NCI-H345 treated with DMSO at 0.1 percent for 48 hours (cell line): ENCODE results near the gene SPATA19.

Source experiments
- DNase-seq: peaks from one replicate; lab custom pipeline; 2025; ENCODE audit not compliant: unreplicated experiment; lab: John Stamatoyannopoulos, UW

SPATA19 gene

GRCh38 chr11:133835593-133836548 is 9.4 kb downstream of the SPATA19 start:
- no peak for DNase-seq

DNA sequence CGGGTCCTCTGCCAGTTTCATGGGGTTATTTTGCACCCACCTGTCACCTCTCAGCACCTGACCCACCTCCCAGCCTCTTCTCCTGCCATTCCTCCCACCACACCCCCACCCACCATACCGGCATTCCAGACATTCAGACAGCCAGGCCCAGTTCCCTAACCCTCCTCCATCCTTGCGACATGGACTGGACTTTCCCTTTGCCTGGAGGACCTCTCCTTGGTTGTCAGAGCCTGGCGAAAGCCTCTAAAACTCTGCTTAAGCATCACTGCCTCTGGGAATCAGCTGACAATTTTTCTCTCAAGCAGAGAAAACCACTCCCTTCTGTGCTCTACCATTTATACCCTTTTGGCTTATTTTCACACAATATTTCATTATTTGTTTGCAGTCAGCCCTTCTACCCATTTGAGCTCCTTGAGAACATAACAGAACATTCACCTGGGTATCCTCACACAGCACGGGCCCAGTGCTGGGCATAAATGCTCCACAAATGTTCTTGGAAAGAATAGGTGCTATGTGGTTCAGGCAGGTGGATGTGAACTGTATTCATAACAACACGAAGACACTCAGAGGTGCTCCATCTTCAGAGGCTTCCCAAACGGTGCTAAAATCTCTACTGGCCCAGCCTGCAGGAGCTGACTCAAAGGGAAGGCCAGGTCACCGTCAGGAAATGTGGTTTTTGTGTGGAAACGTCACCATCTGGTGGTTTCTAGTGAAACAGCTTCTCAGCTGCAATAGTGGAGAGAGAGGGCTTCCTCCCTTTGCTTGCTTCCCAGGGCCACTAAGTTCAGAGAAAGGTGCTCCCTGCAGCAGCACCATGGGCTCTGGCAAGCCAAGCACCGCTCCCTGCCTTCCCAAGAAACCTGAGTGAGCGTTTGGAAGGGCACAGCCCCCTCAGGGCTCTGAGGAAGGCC is 10.4 kb downstream of the SPATA19 start:
- DNase-seq: peak; percentile 28

DNA sequence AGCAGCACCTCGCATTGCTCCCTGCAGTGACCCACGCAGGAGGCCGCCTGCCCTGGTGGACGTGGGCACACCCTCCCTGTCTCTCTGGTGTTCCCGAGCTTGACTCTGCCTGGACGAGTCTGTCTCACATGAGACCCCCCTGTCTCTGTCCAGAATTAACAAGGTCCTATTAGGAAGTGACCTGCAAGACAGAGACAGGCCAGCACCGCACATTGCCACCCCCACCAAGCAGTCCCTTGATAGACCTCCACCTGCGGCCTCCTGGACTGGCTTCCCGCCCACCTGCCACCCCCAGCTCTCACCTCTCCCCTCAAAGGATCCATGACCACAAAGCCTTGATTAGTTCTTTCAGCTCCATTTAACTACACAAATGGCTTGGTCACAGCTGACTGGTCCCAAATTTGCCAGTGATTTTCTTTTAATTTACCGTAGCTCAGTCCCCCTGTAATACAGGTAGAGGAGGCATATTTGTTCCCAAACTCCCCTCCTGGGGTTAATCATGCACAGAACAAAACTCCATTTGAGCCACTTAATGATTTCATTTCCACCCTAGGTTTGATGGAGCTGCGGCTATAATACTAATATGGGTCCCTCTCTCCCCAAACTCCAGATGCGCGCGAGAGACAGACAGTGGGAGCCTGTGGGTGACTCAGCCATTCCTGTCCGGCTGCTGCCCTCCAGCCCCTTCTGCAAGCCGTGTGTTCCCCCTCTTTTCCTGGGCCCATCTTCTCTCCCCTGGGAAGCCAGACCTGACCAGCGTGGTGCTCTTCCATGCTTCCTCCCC is 11.2 kb downstream of the SPATA19 start:
- peak; percentile 8 for DNase-seq

- DNase-seq: no peak
Observed at GRCh38 chr11:133832991-133833897, 12.1 kb downstream of the SPATA19 start.

- DNase-seq: no peak
Observed at GRCh38 chr11:133832096-133832990, 13.0 kb downstream of the SPATA19 start.

- DNase-seq: no peak
Observed at GRCh38 chr11:133830931-133831907, 14.1 kb downstream of the SPATA19 start.

- DNase-seq: no peak
Observed at GRCh38 chr11:133829566-133829965, 15.7 kb downstream of the SPATA19 start.

- no peak for DNase-seq
Observed at GRCh38 chr11:133828871-133829270, 16.4 kb downstream of the SPATA19 start.

DNA sequence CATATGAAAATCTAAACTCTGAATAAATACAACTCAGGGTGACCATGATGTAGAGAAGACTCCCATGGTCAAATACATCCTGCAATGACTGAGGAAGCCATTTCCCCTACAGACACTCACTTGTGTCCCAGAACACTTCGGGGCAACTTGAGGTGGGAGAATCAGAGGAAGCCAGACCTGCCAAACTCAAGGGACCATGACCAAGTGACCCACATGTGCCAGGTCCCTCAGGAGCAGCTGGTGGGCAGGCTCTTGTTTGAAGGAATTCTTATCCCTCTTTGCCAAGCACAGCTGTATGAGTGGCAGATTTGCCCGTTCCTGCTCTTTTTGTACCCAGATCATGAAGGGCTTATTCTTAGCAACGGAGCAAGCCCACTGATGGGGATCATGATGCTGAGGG is 17.8 kb downstream of the SPATA19 start:
- peak; percentile 10 for DNase-seq

DNA sequence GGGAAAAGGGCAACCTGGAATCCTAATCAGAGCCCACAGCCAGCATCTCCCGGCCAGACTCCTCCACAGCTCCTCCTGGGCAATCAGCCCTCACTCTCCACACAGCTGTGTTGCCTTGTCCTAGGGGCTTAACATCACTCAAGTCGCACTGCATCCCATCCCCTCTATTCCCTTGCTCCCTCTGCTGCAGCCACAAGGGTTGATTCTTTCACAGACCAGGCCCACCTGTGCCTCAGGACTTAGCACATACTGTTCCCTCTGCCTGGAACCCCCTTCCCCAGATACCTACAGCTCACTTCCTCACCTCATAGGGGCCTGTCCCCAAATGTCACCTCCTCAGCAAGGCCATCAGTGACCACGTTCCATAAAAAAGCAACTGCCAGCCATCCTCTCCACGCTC is 18.4 kb downstream of the SPATA19 start:
- DNase-seq: no peak

GRCh38 chr11:133825666-133826065 is 19.6 kb downstream of the SPATA19 start:
- no peak for DNase-seq

DNA sequence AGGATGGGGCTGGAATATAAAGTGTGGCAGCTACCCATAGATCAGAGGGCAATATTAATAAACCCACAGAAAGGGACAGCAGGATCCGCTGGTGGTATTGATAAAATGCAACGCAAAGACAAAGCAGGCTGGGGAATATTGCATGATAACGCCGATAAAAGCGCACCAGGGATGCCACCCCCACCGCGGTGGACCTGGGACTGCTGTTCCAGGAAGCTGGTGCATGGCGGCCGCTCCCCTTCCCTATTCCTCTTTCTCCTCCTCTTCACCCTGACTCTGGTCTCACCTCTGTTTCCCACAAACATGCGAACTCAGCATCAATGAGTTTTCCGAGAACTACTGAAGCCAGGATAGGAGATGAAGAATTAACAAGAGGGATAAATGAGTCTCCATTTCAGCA is 20.2 kb downstream of the SPATA19 start:
- DNase-seq: no peak

DNA sequence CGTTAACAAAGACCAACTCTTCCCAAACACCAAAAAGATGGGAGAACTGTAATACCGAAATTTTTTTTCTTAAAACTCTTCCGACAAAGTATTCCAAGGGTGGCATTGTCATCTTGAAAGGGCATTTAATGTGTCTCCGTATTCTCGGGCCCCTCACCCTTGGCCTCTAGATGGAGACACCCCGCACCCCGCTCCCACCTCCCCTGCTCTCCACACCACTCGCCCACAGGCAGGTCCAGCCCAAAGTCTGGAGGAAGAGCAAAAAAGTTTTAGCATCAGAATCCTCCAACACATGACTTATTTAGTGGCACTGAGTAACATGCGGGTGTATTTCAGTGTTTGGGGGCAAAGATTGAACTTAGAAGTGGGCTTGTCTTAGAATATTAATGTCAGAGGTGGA is 20.7 kb downstream of the SPATA19 start:
- DNase-seq: no peak

DNA sequence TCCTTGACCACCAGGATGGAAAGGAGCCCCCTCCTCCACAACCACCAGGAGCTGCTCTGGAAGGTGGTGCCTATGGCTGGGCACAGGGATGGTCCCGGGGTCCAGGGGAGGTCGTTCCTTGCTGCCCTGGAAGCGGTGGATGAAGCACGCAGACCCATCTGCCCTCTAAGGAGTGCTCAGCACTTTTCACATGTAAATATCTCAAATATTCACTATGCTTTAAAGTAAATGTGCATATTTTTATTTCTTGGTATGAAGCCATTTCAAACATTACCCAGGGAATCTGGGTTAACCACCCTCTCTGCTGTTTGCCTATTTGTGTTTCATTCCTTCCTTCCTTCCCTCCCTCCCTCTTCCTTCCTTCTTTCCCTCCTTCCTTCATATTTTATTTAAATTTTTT is 21.7 kb downstream of the SPATA19 start:
- DNase-seq: no peak

DNA sequence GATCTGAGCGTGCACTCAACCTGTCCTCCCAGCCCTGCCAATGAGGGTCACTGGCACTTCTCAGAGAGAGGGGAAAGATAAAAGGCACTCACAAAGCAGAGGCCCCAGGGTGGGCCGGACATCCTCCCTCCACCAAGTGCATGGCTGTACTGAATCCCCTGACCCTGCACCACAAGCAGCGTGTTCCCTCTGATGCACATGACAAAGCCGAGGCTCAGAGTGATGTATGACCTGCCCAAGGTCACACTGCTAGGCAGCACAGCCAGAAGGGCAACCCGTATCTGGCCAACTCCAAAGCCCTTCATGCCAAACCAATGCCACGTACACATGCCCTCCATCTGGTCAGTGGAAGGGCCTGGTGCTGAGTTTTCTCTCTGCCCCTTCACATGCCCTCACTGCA is 22.1 kb downstream of the SPATA19 start:
- no peak for DNase-seq

GRCh38 chr11:133821776-133822175 is 23.5 kb downstream of the SPATA19 start:
- peak; percentile 12 for DNase-seq

DNA sequence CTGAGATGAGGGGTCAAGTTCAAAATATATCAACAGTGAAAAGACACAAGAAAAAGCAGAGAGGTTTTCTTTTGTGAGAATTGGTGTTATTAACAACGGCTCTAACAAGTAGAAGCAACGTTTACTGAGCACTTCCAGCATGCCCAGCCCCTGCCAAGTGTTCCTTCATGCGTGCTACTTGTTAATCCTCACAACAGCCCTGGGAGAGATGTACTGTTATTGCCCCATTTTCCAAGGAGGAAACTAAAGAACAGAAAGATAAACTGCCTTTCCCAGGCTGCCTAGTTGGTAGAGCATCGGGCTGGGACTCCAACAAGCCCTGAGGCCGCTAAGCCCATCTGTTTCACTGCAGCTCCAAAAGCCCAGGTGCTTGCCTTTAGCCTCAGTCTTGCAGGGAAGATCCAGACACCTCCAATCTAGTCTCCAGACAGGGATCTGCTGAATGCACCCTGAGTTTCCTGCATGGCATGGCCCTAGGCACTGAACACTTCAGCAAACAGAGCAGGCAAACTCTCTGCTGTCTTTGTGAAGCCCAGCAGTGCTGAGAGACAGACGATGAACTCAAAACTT is 25.5 kb downstream of the SPATA19 start:
- DNase-seq: no peak
